Glutamatergic neuron (in vitro differentiated cells): Measurements from ENCODE around the gene TIMP1. TPM values are rescaled to one million over a fixed set of nuclear protein-coding genes. Genes with fewer than 3 reads are reported as not detected.

Experiments
- DNase-seq: peaks from one replicate; pipeline ENCODE4 v3.0.0; 2022
- H3K27ac Mint-ChIP-seq: one replicate; pipeline ENCODE4 v1.8.0; 2020; ENCODE audit warnings: mild to moderate bottlenecking, mixed read lengths, inconsistent platforms; ENCODE audit not compliant: unreplicated experiment
- H3K27me3 Mint-ChIP-seq: one replicate; pipeline ENCODE4 v1.8.0; 2020; ENCODE audit warnings: mild to moderate bottlenecking, moderate library complexity, mixed read lengths, inconsistent platforms; ENCODE audit not compliant: unreplicated experiment
- H3K36me3 Mint-ChIP-seq: one replicate; pipeline ENCODE4 v1.8.0; 2020; ENCODE audit warnings: mild to moderate bottlenecking, mixed read lengths, inconsistent platforms; ENCODE audit not compliant: unreplicated experiment
- H3K4me1 Mint-ChIP-seq: one replicate; pipeline ENCODE4 v1.8.0; 2020; ENCODE audit warnings: mild to moderate bottlenecking, low read depth, mixed read lengths, inconsistent platforms; ENCODE audit not compliant: unreplicated experiment
- H3K4me3 Mint-ChIP-seq: one replicate; pipeline ENCODE4 v1.8.0; 2020; ENCODE audit warnings: mild to moderate bottlenecking, mixed read lengths, inconsistent platforms; ENCODE audit not compliant: unreplicated experiment
- H3K9me3 Mint-ChIP-seq: one replicate; pipeline ENCODE4 v1.8.0; 2020; ENCODE audit warnings: mild to moderate bottlenecking, moderate library complexity, mixed read lengths, inconsistent platforms; ENCODE audit not compliant: unreplicated experiment
- CTCF ChIP-seq: fragments of 200-600 bp; sonication (generic); IDR thresholded peaks from one replicate; pipeline ENCODE4 v1.5.0; 2021; ENCODE audit not compliant: partially characterized antibody, unreplicated experiment
- total RNA-seq: library from RNA; stranded (reverse); fragmentation: NEBNext Ultra II Directional; extraction: Animal tissue kit (Norgen Biotek cat#: 25700); gene quantifications from one replicate; pipeline ENCODE4 v1.2.1, GENCODE V29; 2021; ENCODE audit not compliant: unreplicated experiment

The TIMP1 gene
- total RNA-seq, 1 donor from 2014 or later = 5.9 TPM

DNA sequence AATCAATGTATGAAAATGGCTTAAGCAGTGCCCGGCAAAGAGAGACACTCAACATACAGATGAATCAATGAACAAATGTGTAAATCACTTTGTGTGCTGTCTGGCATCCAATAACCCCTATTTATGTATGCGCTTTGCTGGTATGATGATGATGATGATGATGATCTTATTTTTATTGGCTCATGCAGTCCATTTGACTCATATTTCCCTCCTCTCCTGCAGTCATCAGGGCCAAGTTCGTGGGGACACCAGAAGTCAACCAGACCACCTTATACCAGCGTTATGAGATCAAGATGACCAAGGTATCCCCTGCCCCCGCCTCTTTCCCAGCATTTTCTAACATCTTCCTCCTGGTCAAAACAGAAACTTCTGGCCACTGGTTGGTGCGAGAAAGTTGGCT lies 2.5 kb downstream of the TIMP1 start:
- peaks cover 3% of the 10 kb centered on the region for H3K9me3 Mint-ChIP-seq
- H3K27ac Mint-ChIP-seq = no peak overlapping the region
- no peak overlapping the region for H3K4me3 Mint-ChIP-seq

GRCh38 chrX:47585273-47585672 lies 3.0 kb downstream of the TIMP1 start:
- no peak for DNase-seq

More for the DNA sequence above, 2.5 kb downstream of the TIMP1 start:
- DNase-seq = no peak
- no peaks in the 10 kb centered on the region for H3K36me3 Mint-ChIP-seq
- no peak for TF ChIP-seq CTCF
- peaks cover 2% of the 10 kb centered on the region for H3K27me3 Mint-ChIP-seq
- H3K4me1 Mint-ChIP-seq = peaks cover 2% of the 10 kb centered on the region

DNA sequence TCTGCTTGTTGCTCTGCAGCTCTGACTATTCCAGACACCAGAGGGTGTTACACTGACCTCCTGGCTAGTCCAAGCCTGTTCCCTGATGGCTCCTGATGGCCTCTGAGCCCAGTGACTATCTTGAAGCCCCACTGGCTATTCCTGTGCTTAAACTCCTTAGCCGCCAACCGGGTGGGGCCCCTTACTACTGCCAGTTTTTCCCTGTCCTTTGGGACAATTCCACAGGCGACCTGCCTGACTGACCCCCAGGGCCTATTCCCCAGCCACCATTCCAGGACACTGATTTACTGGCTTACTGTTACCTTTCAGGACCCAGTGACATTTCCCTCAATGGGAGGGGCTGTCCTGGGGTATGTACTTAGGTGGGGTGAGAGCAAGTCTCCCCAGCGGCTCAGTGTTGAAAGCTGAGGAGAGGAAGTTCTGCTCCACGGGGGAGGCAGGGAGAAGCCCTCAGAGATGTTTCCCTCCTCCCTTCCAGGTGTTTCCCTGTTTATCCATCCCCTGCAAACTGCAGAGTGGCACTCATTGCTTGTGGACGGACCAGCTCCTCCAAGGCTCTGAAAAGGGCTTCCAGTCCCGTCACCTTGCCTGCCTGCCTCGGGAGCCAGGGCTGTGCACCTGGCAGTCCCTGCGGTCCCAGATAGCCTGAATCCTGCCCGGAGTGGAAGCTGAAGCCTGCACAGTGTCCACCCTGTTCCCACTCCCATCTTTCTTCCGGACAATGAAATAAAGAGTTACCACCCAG lies 4.0 kb downstream of the TIMP1 start:
- Mint-ChIP-seq H3K4me3 (no peak overlapping the region), H3K9me3 (peaks cover 3% of the 10 kb centered on the region), H3K27ac (no peak overlapping the region)

More at GRCh38 chrX:47585273-47585672, 3.0 kb downstream of the TIMP1 start:
- Mint-ChIP-seq H3K27ac (no peak overlapping the region), H3K4me3 (no peak overlapping the region), H3K27me3 (peaks cover 2% of the 10 kb centered on the region), H3K9me3 (peaks cover 3% of the 10 kb centered on the region), H3K36me3 (no peaks in the 10 kb centered on the region), H3K4me1 (peaks cover 2% of the 10 kb centered on the region)
- no peak for TF ChIP-seq CTCF

DNA sequence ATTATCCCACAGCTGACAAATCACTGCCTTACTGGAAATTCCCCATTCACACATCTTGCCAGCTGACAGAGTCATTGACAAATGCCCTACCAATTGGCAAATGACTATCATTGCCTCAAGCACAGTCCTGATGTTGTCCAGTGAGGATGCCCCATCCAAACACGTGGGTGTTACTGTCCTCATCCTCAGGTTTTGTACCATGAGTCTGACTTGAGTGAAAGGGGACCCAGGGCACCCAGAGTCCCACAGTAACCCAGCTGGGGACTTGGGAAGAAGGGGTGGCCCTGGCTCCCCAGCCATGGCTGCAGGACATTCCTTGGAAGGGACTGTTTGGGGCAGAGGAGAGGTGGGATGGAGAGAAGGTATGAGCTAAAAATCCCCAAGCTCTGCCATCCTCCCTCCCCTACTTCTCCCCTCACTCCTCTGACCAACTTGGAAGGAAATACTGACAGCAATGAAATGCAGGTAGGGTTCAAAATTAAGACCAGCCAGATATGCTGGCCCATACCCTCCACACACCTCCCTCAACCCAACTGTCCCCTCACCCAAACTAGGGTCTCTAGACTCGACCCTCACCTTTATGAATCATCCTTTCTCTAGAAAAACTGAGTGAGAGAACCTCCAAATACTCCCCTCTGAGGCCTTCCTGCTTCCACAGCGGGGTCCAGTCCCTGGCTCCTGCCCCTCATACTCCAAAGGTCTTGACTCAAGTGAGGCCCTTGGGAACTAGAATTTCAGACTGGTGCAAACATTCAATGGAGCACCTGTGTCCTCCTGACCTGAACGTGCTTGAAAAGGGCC lies 5.1 kb downstream of the TIMP1 start:
- peaks cover 2% of the 10 kb centered on the region for H3K27me3 Mint-ChIP-seq
- no peaks in the 10 kb centered on the region for H3K4me1 Mint-ChIP-seq
- no peak overlapping the region for H3K4me3 Mint-ChIP-seq
- H3K27ac Mint-ChIP-seq = no peak overlapping the region
- DNase-seq = no peak
- no peak for TF ChIP-seq CTCF
- peaks cover 3% of the 10 kb centered on the region for H3K9me3 Mint-ChIP-seq
- no peaks in the 10 kb centered on the region for H3K36me3 Mint-ChIP-seq

More for the DNA sequence above, 4.0 kb downstream of the TIMP1 start:
- Mint-ChIP-seq H3K36me3 (no peaks in the 10 kb centered on the region), H3K27me3 (peaks cover 2% of the 10 kb centered on the region), H3K4me1 (peaks cover 2% of the 10 kb centered on the region)
- no peak for TF ChIP-seq CTCF
- no peak for DNase-seq
